HK-2 (cell line): ENCODE data around the gene RGS10.

Experiments used
- DNase-seq: peaks from one replicate; pipeline ENCODE4 v3.0.0-alpha.2; 2018; ENCODE audit not compliant: unreplicated experiment

RGS10 gene

DNA sequence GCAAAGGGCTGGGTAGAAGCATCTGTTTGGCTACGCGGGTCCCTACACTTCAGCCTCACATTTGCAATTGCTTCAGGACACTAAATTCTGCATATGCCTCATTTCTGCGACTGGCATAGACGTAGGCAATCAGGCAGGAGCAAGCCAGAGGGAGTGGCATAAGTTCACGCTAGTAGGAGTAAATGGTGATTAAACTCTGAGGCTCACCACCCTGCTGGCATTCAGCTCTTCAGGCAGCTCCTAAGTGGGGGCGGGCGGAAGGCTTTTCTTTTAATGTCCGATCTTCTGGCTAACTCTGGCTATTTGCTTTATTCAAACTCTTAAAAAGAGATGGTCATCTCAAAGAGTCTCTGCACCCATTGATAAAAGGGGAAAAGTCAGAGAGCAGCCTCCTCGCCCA is 45.3 kb downstream of the RGS10 start:
- DNase-seq: no peak

GRCh38 chr10:119496273-119496672 is 46.2 kb downstream of the RGS10 start:
- peak; percentile 72 for DNase-seq

DNA sequence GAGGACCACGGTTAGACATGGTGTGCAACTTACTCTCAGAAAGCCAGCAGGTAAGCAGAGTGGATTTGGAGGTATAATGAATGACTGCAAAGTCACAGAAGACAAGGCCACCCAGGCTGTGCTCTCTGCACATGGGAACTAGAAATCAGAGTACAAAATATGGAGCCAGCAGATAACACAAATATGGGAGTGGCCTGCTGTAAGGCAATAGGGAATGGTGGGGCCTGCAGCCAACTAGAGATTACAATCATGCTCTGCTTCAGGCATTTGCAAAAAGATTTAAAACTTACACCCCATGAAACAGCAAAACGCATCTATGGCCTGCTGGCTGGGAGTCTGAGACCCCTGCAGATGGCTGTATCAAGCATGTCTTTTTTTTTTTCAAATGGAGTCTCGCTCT is 47.0 kb downstream of the RGS10 start:
- DNase-seq: no peak

GRCh38 chr10:119495021-119495505 is 47.5 kb downstream of the RGS10 start:
- no peak for DNase-seq

GRCh38 chr10:119494236-119495020 is 48.1 kb downstream of the RGS10 start:
- DNase-seq: no peak

GRCh38 chr10:119493155-119493554 is 49.4 kb downstream of the RGS10 start:
- DNase-seq: no peak

DNA sequence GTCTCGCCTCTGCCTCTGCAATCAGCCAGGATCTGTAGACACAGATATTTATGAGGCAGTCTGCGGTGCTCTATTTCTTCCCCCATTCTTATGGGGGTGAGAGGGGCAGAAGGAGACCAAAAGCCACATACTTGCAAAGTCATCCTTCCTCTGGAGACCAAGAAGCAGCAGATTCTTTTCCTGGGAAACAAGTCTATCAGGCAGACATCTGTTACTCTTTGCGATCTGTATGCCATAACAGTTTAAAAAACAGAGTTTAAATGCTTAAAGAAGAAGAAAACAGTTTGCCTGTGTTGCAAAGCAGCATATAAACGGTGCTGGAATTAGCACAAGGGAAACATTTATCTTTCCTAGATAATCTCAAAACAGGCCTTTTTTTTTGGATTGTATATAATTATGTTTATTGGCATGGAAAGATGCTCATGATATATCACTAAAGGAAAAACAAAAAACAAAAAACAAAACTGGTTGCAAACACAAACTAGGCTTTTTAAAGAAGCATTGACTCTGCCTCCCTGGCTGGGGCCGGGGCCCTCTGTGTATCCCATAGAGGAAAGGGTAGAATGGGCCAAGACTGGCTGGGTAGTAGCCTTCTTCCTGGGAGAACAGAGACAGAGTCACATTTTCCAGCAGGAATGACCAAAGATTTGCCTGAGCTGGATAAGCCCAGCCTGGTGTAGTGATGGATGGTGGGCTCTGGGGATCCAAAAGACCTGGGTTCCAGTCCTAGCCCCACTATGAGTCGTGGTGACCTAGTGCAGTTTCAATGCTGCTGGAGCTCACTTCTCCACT is 50.4 kb downstream of the RGS10 start:
- no peak for DNase-seq

GRCh38 chr10:119489991-119490326 is 52.6 kb downstream of the RGS10 start:
- no peak for DNase-seq

GRCh38 chr10:119488675-119489074 is 53.8 kb downstream of the RGS10 start:
- DNase-seq: no peak

GRCh38 chr10:119483839-119484238 is 58.7 kb downstream of the RGS10 start:
- DNase-seq: no peak

GRCh38 chr10:119483001-119483400 is 59.5 kb downstream of the RGS10 start:
- DNase-seq: no peak

- DNase-seq: no peak
Measured at GRCh38 chr10:119481781-119482426, 60.6 kb downstream of the RGS10 start.

DNA sequence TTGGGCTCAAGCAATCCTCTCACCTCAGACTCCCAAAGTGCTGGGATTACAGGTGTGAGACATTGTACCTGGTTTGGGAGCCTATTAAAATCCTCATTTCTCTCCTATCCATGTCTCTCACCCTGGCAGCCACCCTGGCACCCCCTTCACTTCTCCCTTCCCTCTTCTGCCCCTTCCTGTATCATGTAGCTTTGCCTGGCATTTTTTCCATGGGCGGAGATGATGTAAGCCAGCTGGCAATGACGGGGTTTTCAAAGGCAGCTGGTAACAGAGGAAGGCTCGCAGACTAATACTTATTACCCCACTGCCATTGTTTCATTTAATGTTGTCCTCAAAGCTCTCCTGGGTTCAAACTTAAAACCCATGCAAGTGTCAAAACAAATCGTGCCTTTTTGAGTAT is 61.9 kb downstream of the RGS10 start:
- no peak for DNase-seq

- DNase-seq: no peak
Measured at GRCh38 chr10:119479532-119479931, 63.0 kb downstream of the RGS10 start.

GRCh38 chr10:119478811-119479341 is 63.6 kb downstream of the RGS10 start:
- no peak for DNase-seq

GRCh38 chr10:119478111-119478802 is 64.3 kb downstream of the RGS10 start:
- DNase-seq: no peak

- DNase-seq: no peak
Measured at GRCh38 chr10:119477444-119477843, 65.1 kb downstream of the RGS10 start.

GRCh38 chr10:119474606-119475005 is 67.9 kb downstream of the RGS10 start:
- DNase-seq: no peak

DNA sequence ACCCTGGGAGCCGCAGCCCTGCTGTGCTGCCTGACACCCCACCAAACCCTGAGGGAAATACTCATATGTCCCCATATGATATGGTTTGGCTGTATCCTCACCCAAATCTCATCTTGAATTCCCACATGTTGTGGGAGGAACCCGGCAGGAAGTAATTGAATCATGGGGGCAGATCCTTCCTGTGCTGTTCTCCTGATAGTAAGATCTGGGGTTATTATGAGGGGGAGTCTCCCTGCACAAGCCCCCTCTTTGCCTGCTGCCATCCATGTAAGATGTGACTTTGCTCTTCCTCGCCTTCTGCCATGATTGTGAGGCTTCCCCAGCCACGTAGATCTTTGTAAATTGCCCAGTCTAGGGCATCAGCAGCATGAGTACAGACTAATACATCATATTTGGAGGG is 68.7 kb downstream of the RGS10 start:
- no peak for DNase-seq

DNA sequence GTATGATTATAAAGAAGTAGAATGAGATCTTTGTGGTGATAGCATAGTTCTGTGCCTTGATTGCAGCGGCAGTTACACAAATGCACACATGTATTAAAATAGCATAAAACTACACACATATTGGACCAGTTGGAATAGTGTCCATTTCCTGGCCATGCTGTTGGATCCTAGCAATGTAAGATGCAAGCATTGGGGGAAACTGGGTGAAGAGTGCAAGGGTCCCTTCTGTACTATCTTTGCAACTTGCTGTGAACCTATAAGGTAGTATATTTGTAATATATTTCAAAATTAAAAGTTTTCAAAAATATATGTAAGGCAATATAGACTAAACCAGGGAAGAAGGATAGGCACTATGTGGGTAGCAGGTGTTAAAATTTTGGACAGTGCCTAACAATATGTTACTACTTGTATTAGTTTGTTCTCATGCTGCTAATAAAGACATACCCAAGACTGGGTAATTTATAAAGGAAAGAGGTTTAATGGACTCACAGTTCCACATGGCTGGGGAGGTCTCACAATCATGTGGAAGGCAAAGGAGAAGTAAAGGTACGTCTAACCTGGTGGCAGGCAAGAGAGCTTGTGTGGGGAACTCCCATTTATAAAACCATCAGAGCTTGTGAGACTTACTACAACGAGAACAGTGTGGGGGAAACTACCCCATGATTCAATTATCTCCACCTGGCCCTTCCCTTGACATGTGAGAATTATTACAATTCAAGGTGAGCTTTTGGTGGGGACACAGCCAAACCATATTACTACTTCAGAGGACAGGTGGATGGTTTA is 71.4 kb downstream of the RGS10 start:
- DNase-seq: no peak

GRCh38 chr10:119469846-119470245 is 72.7 kb downstream of the RGS10 start:
- DNase-seq: no peak
